HEK293 (cell line): ENCODE results near the gene C1orf174.
A peak's percentile ranks its signal among the peaks of the same experiment; 100 is the strongest.

Source experiments
- CTCF ChIA-PET: fragments of 350-600 bp; formaldehyde crosslinking; extraction: SDS; loops from one replicate; lab custom pipeline; 2021; ENCODE audit warnings: antibody characterized with exemption; lab: Yijun Ruan, JAX
- POLR2A ChIA-PET: fragments of 300-600 bp; formaldehyde crosslinking; extraction: SDS; loops from one replicate; lab custom pipeline; 2020; ENCODE audit warnings: antibody characterized with exemption, inconsistent platforms; lab: Yijun Ruan, JAX
- H3K27ac ChIP-seq: fragments of 200-500 bp; sonication (Bioruptor generic); 2 replicates; pipeline ENCODE4 v1.5.1; 2014; ENCODE audit warnings: low read depth, low read length, control low read depth, inconsistent platforms; ENCODE audit errors: extremely low read depth
- H3K36me3 ChIP-seq, 2 experiments: fragments of 200-500 bp in 1 of 2; sonication (Bioruptor generic) in 1 of 2; 1 replicate in 1 of 2; 2 replicates in 1 of 2; pipeline ENCODE4 v1.5.1; 2014 to 2017; ENCODE audit warnings: inconsistent platforms in 2 of 2, low read length in 2 of 2; ENCODE audit not compliant: control insufficient read depth in 2 of 2, insufficient read depth in 1 of 2
- H3K4me1 ChIP-seq: fragments of 200-500 bp; sonication (Bioruptor generic); 2 replicates; pipeline ENCODE4 v1.5.1; 2014; ENCODE audit warnings: mild to moderate bottlenecking, low read length, inconsistent platforms; ENCODE audit not compliant: control insufficient read depth, insufficient read depth
- H3K4me3 ChIP-seq: 2 replicates; pipeline ENCODE4 v1.5.1; 2011; ENCODE audit warnings: low read depth, mild to moderate bottlenecking, control low read depth, low read length, moderate library complexity
- H3K9me3 ChIP-seq: fragments of 200-500 bp; sonication (Bioruptor generic); 2 replicates; pipeline ENCODE4 v1.5.1; 2014; ENCODE audit warnings: low read depth, low read length, inconsistent platforms; ENCODE audit not compliant: control insufficient read depth, insufficient read depth
- BCL11A ChIP-seq: fragments of 450-650 bp; formaldehyde crosslinking; IDR thresholded peaks from 2 replicates; pipeline ENCODE4 v1.5.1; 2016; ENCODE audit warnings: low read depth, missing biosample characterization, missing genetic modification characterization
- CTCF ChIP-seq: fragments of 450-650 bp; formaldehyde crosslinking; IDR thresholded peaks from 2 replicates; pipeline ENCODE4 v1.5.1; 2016; ENCODE audit warnings: missing biosample characterization, missing genetic modification characterization
- FEZF1 ChIP-seq: fragments of 450-650 bp; formaldehyde crosslinking; IDR thresholded peaks from 2 replicates; pipeline ENCODE4 v1.5.1; 2016; ENCODE audit warnings: missing biosample characterization, missing genetic modification characterization
- GFI1B ChIP-seq: fragments of 450-650 bp; formaldehyde crosslinking; IDR thresholded peaks from 2 replicates; pipeline ENCODE4 v1.5.1; 2016; ENCODE audit warnings: missing biosample characterization, missing genetic modification characterization
- GLIS1 ChIP-seq: fragments of 450-650 bp; formaldehyde crosslinking; IDR thresholded peaks from 2 replicates; pipeline ENCODE4 v1.5.1; 2016; ENCODE audit warnings: missing biosample characterization, missing genetic modification characterization
- GLIS2 ChIP-seq: fragments of 450-650 bp; formaldehyde crosslinking; IDR thresholded peaks from 2 replicates; pipeline ENCODE4 v1.5.1; 2016; ENCODE audit warnings: missing biosample characterization, missing genetic modification characterization
- HOXD13 ChIP-seq: sonication (generic); formaldehyde crosslinking; IDR thresholded peaks from 2 replicates; pipeline ENCODE4 v1.8.0; 2022; ENCODE audit warnings: missing genetic modification reagents, borderline replicate concordance
- INSM2 ChIP-seq: fragments of 450-650 bp; formaldehyde crosslinking; IDR thresholded peaks from 2 replicates; pipeline ENCODE4 v1.5.1; 2016; ENCODE audit warnings: missing biosample characterization, missing genetic modification characterization
- KLF10 ChIP-seq: fragments of 450-650 bp; IDR thresholded peaks from 2 replicates; pipeline ENCODE4 v1.5.1; 2018; ENCODE audit warnings: missing biosample characterization, mild to moderate bottlenecking, missing genetic modification characterization
- KLF17 ChIP-seq: fragments of 450-650 bp; formaldehyde crosslinking; IDR thresholded peaks from 2 replicates; pipeline ENCODE4 v1.5.1; 2016; ENCODE audit warnings: missing biosample characterization, missing genetic modification characterization
- KLF9 ChIP-seq: fragments of 450-650 bp; formaldehyde crosslinking; IDR thresholded peaks from 2 replicates; pipeline ENCODE4 v1.5.1; 2016; ENCODE audit warnings: missing biosample characterization, missing genetic modification characterization, low read depth
- MEIS1 ChIP-seq: sonication (generic); formaldehyde crosslinking; IDR thresholded peaks from 2 replicates; pipeline ENCODE4 v1.8.1; 2022; ENCODE audit warnings: missing genetic modification reagents, mild to moderate bottlenecking, borderline replicate concordance
- SCRT2 ChIP-seq: fragments of 450-650 bp; formaldehyde crosslinking; IDR thresholded peaks from 2 replicates; pipeline ENCODE4 v1.5.1; 2016; ENCODE audit warnings: missing biosample characterization, missing genetic modification characterization
- ZBTB48 ChIP-seq: fragments of 450-650 bp; formaldehyde crosslinking; IDR thresholded peaks from 2 replicates; pipeline ENCODE4 v1.5.1; 2016; ENCODE audit warnings: missing biosample characterization, missing genetic modification characterization
- ZFP3 ChIP-seq: fragments of 450-650 bp; formaldehyde crosslinking; IDR thresholded peaks from 2 replicates; pipeline ENCODE4 v1.5.1; 2016; ENCODE audit warnings: low read depth, missing biosample characterization, missing genetic modification characterization
- ZNF133 ChIP-seq: fragments of 450-650 bp; formaldehyde crosslinking; IDR thresholded peaks from 2 replicates; pipeline ENCODE4 v1.5.1; 2016; ENCODE audit warnings: missing biosample characterization, missing genetic modification characterization
- ZNF146 ChIP-seq: fragments of 450-650 bp; formaldehyde crosslinking; IDR thresholded peaks from 2 replicates; pipeline ENCODE4 v1.5.1; 2016; ENCODE audit warnings: missing biosample characterization, missing genetic modification characterization
- ZNF221 ChIP-seq: fragments of 450-650 bp; formaldehyde crosslinking; IDR thresholded peaks from 2 replicates; pipeline ENCODE4 v1.5.1; 2017; ENCODE audit warnings: missing biosample characterization, missing genetic modification characterization, borderline replicate concordance
- ZNF324 ChIP-seq: fragments of 450-650 bp; formaldehyde crosslinking; IDR thresholded peaks from 2 replicates; pipeline ENCODE4 v1.5.1; 2016; ENCODE audit warnings: missing biosample characterization, missing genetic modification characterization
- ZNF529 ChIP-seq: fragments of 450-650 bp; formaldehyde crosslinking; IDR thresholded peaks from 2 replicates; pipeline ENCODE4 v1.5.1; 2017; ENCODE audit warnings: missing genetic modification characterization, missing biosample characterization; ENCODE audit not compliant: insufficient replicate concordance
- ZNF654 ChIP-seq: fragments of 450-650 bp; formaldehyde crosslinking; IDR thresholded peaks from 2 replicates; pipeline ENCODE4 v1.5.1; 2016; ENCODE audit warnings: low read depth, missing biosample characterization, missing genetic modification characterization
- TF ChIP-seq, protein P1 (sequence below): fragments of 450-650 bp; formaldehyde crosslinking; conservative IDR thresholded peaks from 2 replicates; pipeline ENCODE4 v1.5.1; 2016; ENCODE audit warnings: low read depth, missing biosample characterization, missing genetic modification characterization

Gene C1orf174

DNA sequence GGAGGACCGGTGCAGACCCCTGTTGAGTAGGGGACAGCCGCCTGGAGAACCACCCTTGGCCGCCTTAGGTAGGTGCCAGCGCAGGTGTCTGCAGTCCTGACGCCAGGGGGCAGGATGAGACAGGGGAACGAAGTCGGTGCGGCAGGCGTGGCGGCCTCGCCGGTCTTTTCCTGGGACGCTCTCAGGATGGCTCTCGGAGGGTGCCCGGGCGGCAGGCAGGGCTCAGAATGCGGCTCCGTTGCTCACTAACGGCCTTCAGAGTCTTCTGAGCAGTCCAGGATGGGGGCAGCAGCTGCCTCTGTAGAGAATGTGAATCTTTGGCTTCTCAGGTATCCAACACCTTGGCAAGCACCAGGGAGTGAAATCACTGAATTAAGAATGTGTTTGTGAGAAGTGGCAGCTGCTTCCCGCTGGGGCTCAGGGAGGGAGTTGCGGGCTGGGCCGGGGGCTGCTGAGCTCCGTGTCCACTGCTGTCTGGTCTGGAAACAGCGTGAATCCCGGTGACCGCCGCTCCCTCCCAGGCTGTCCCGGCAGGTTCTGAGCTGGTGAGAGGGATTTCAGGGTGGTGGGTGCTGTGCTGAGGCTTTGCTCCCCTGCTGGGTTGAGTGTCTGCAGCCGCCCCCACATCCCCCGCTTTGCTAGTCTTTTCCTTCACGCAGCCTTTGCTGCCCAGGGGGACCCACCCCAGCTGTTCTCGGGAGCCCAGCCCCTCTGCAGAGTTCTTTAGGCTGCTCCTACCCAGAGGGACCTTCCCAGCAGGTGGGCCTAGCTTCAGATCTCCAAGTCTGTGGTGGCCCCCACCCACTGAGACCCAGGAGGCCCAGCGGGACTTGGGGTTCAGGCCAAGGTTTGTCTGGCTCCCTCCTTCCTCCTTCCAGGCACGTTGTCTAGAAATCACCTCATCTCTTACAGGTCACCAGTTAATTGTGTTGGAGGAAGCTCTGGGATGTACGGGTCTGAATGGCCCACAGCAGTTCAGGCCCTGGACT is 11.1 kb upstream of the C1orf174 start (continued):
- TF ChIP-seq CTCF, result peak; percentile 91
- TF ChIP-seq ZNF133 (tag by site-specific recombination), result no peak
- no peak for TF ChIP-seq SCRT2
- TF ChIP-seq ZNF654 (tag by site-specific recombination), result peak; percentile 71
- TF ChIP-seq FEZF1 (tag by site-specific recombination), result no peak
- TF ChIP-seq ZFP3 (tag by site-specific recombination), result no peak
- peak; percentile 36; the same call in 1 of the 2 replicates for TF ChIP-seq GLIS1 (tag by site-specific recombination)

GRCh38 chr1:3910049-3910731 is 10.1 kb upstream of the C1orf174 start:
- H3K4me3 ChIP-seq, result no peak overlapping the region
- TF ChIP-seq GLIS2 (tag by site-specific recombination) (no peak), BCL11A (tag by site-specific recombination) (no peak), KLF10 (tag by site-specific recombination) (no peak), MEIS1 (CRISPR knock-in tag) (no peak), ZNF324 (tag by site-specific recombination) (no peak), ZNF529 (no peak), FEZF1 (tag by site-specific recombination) (no peak)
- TF ChIP-seq, all 188 proteins: peak for 0
- Histone ChIP-seq H3K9me3 (no peaks in the 10 kb centered on the region), H3K4me1 (no peaks in the 10 kb centered on the region), H3K36me3 (no peaks in the 10 kb centered on the region), H3K27ac (no peak overlapping the region)
- CTCF ChIA-PET, result no interaction called here
- POLR2A ChIA-PET, result no interaction called here

DNA sequence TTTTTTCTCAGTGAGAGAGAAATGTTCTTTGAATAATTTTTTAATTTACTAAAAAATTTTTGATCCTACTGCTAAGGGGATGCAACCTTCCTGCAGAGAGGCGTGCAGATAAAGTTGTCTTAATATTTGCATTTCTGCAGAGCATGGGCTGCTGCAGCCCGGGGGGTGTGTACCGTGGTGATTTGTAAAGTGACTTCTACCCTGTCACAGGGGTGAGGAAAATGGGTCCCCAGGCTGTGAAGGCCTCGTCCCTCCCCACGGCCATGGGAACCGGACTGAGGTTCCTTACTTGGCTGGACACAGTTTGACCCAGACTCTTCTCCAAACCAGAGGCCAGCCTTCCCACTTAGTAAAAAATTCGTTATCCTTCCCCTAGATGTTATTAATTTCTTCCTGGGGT is 9.5 kb upstream of the C1orf174 start:
- Histone ChIP-seq H3K36me3 (no peaks in the 10 kb centered on the region), H3K27ac (no peak overlapping the region), H3K4me3 (no peak overlapping the region), H3K4me1 (no peaks in the 10 kb centered on the region), H3K9me3 (no peaks in the 10 kb centered on the region)
- ChIA-PET CTCF (interaction anchor here (0.7 kb wide), 1 partner anchor 234 kb away, joined by 4 read pairs; no protein-coding TSS in a partner anchor), POLR2A (no interaction called here)
- no peak for TF ChIP-seq ZNF146 (tag by site-specific recombination)
- TF ChIP-seq HOXD13 (CRISPR knock-in tag), result no peak
- TF ChIP-seq KLF9 (tag by site-specific recombination), result no peak
- TF ChIP-seq ZNF221, result no peak
- TF ChIP-seq, protein P1, sequence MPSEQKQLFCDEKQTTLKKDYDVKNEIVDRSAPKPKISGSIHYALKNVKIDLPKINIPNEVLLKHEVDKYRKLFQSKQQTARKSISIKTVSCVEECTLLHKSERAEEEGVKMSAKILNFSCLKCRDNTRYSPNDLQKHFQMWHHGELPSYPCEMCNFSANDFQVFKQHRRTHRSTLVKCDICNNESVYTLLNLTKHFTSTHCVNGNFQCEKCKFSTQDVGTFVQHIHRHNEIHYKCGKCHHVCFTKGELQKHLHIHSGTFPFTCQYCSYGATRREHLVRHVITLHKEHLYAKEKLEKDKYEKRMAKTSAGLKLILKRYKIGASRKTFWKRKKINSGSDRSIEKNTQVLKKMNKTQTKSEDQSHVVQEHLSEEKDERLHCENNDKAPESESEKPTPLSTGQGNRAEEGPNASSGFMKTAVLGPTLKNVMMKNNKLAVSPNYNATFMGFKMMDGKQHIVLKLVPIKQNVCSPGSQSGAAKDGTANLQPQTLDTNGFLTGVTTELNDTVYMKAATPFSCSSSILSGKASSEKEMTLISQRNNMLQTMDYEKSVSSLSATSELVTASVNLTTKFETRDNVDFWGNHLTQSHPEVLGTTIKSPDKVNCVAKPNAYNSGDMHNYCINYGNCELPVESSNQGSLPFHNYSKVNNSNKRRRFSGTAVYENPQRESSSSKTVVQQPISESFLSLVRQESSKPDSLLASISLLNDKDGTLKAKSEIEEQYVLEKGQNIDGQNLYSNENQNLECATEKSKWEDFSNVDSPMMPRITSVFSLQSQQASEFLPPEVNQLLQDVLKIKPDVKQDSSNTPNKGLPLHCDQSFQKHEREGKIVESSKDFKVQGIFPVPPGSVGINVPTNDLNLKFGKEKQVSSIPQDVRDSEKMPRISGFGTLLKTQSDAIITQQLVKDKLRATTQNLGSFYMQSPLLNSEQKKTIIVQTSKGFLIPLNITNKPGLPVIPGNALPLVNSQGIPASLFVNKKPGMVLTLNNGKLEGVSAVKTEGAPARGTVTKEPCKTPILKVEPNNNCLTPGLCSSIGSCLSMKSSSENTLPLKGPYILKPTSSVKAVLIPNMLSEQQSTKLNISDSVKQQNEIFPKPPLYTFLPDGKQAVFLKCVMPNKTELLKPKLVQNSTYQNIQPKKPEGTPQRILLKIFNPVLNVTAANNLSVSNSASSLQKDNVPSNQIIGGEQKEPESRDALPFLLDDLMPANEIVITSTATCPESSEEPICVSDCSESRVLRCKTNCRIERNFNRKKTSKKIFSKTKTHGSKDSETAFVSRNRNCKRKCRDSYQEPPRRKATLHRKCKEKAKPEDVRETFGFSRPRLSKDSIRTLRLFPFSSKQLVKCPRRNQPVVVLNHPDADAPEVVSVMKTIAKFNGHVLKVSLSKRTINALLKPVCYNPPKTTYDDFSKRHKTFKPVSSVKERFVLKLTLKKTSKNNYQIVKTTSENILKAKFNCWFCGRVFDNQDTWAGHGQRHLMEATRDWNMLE (tag by site-specific recombination), result no peak
- no peak for TF ChIP-seq KLF17 (tag by site-specific recombination)
- no peak for TF ChIP-seq GFI1B
- no peak for TF ChIP-seq ZBTB48 (tag by site-specific recombination)
- no peak for TF ChIP-seq INSM2 (tag by site-specific recombination)
